ENCODE data around the gene FLNB.

FLNB gene

DNA sequence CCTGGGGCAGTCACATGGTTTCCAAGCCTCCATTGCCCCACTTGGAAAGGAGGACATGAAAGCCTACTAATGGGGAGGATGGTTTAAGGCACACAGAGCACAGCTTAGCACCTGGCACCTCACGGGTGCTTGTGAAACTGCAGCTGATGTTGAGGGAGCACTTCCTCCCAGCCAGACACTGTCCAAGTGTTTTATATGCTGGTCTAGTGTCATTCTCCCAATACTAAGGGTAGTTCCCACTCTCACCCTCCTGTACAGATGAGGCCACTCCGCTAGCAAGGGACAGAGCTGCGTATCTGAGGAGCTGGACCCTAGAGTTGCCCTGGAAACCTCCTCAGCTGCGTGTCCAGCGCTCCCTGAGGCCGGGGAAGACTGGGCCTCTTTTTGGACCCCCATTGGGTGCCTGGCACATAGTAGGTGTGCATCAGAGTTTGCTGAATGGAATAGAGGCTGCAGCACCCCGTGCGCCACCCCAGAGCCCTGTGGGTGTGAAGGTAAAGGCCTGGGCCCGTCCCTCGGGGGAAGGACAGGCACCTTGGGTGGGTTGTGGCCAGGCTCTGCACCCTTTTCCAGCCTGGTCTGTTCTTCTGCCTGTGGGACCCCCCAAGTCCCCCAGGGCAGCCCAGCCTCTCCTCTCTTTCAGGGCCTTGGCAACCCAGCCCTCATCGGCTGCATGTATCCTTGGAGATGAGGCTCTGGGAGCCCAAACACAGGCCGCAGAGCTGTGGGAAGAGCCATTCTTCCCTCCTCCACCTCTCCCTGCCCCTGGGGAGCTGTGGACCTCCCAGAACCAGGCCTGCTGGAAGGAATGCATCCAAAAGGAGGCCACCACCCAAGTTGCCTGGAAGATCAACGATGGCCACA lies 171.2 kb downstream of the FLNB start:
- TF ChIP-seq EGR1 (IDR thresholded peaks at IDR 0.05) (no peak), TEAD4 (IDR thresholded peaks at IDR 0.05) (no peak)

DNA sequence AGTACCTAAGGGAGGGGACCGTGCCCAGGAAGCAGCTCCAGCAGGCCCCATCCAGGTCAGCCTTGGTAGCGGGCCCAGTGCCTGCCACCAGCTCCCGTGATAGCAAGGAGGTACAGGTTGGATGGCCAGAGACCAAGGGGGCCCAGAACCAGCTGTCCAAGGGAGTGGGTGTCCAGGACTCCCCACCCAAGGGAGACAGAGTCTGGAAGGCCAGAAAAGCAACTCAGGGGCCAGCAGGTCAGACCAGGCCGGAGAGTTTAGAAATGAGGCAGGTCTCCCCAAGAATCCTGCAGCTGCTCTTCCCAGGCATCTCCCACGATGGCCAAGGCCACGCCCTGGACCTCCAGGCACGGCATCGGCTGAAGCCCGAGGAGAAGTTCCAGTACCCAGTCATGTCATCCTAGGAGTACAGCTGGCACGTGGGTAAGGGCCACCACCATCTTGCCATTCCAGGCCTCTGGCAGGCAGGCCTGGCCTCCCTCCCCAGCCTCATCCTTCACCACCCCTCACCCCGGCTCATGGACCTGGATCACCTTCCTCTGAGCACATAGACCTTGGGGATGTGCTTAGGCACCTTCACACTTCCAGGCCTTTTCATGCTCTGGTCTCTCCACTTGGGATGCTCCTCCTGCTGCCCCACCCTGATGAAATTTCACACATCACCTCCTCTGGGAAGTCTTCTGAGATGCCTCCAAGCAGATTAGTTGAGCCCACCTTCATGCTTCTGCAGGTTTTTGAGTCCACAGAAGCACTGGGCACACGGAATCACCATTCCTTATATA lies 172.1 kb downstream of the FLNB start:
- TF ChIP-seq USF1 (IDR thresholded peaks at IDR 0.05) = no peak

DNA sequence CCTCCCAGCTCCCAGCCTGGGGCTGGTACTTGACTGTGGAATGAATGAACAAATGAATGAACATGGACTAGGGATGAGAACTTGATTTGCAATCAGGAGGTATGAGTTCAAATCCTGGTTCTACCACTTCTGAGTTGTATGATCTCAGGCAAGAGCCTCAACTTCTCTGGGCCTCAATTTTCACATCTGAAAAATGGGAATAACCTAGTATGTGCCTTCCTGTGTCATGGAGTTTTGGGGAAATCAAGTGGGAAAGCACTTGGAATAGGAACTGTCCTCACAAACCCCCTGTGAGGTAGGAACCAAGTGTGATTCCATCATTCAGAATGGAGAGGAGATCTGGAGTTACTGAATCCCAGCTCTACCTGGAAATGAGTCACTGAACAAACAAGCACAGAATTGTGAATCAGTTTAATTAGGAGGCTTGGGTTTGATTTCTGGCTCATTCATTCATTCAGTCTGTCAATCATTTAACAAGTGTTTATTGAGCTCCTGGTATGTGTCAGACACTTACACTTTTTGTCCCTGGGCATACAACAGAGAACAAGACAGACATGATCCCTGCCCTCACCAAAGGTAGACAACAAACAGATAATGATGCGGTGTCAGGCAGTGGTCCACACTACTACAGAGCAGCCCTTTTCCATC lies 172.8 kb downstream of the FLNB start:
- TF ChIP-seq EP300 (IDR thresholded peaks at IDR 0.05; ENCODE audit: borderline replicate concordance) (no peak), TEAD4 (IDR thresholded peaks at IDR 0.05) (no peak), CREB1 (IDR thresholded peaks at IDR 0.05; ENCODE audit: low read depth) (no peak), RAD21 (IDR thresholded peaks at IDR 0.05; ENCODE audit: low read depth) (no peak), TAF1 (IDR thresholded peaks at IDR 0.05; ENCODE audit: low read depth) (no peak), EGR1 (IDR thresholded peaks at IDR 0.05) (no peak), YY1 (IDR thresholded peaks at IDR 0.05; ENCODE audit: low read depth) (no peak), TCF12 (IDR thresholded peaks at IDR 0.05; ENCODE audit: low read depth) (no peak), FOXM1 (IDR thresholded peaks at IDR 0.05; ENCODE audit: borderline replicate concordance, low read depth) (no peak), CEBPB (IDR thresholded peaks at IDR 0.05) (no peak), ZBTB7A (IDR thresholded peaks at IDR 0.05; ENCODE audit: low read depth) (no peak), MAX (IDR thresholded peaks at IDR 0.05) (no peak), NFIC (IDR thresholded peaks at IDR 0.05) (no peak), USF1 (IDR thresholded peaks at IDR 0.05) (no peak)
- TF ChIP-seq, protein P1, sequence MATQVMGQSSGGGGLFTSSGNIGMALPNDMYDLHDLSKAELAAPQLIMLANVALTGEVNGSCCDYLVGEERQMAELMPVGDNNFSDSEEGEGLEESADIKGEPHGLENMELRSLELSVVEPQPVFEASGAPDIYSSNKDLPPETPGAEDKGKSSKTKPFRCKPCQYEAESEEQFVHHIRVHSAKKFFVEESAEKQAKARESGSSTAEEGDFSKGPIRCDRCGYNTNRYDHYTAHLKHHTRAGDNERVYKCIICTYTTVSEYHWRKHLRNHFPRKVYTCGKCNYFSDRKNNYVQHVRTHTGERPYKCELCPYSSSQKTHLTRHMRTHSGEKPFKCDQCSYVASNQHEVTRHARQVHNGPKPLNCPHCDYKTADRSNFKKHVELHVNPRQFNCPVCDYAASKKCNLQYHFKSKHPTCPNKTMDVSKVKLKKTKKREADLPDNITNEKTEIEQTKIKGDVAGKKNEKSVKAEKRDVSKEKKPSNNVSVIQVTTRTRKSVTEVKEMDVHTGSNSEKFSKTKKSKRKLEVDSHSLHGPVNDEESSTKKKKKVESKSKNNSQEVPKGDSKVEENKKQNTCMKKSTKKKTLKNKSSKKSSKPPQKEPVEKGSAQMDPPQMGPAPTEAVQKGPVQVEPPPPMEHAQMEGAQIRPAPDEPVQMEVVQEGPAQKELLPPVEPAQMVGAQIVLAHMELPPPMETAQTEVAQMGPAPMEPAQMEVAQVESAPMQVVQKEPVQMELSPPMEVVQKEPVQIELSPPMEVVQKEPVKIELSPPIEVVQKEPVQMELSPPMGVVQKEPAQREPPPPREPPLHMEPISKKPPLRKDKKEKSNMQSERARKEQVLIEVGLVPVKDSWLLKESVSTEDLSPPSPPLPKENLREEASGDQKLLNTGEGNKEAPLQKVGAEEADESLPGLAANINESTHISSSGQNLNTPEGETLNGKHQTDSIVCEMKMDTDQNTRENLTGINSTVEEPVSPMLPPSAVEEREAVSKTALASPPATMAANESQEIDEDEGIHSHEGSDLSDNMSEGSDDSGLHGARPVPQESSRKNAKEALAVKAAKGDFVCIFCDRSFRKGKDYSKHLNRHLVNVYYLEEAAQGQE (IDR thresholded peaks at IDR 0.05; ENCODE audit: low read depth) = no peak

DNA sequence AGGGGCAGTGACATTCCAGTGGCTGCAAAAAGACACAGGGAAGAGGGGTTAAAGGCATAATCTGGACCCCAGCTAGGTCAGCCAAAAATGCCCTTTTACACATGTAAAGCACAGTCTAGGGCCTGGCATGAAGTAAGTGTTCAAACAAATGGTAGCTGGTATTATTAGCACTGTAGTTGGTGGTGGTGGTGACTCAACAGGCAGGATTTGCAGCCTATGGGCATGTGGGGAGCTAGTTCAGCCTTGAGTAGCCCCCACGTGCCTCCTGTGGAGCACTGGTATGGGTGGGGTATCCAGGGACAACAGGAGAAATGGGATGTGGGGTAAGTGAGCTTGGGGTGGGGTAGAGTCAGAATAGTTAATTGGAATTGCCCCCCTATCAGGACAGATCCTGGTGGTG lies 175.0 kb downstream of the FLNB start:
- TF ChIP-seq CREB1 (IDR thresholded peaks at IDR 0.05; ENCODE audit: low read depth) (no peak), EGR1 (IDR thresholded peaks at IDR 0.05) (no peak), USF1 (IDR thresholded peaks at IDR 0.05) (no peak), RAD21 (IDR thresholded peaks at IDR 0.05; ENCODE audit: low read depth) (no peak), EP300 (IDR thresholded peaks at IDR 0.05; ENCODE audit: borderline replicate concordance) (no peak), ZBTB7A (IDR thresholded peaks at IDR 0.05; ENCODE audit: low read depth) (no peak), TAF1 (IDR thresholded peaks at IDR 0.05; ENCODE audit: low read depth) (no peak), FOXM1 (IDR thresholded peaks at IDR 0.05; ENCODE audit: borderline replicate concordance, low read depth) (no peak), TCF12 (IDR thresholded peaks at IDR 0.05; ENCODE audit: low read depth) (no peak), TEAD4 (IDR thresholded peaks at IDR 0.05) (no peak), MAX (IDR thresholded peaks at IDR 0.05) (no peak), CEBPB (IDR thresholded peaks at IDR 0.05) (no peak), NFIC (IDR thresholded peaks at IDR 0.05) (no peak), YY1 (IDR thresholded peaks at IDR 0.05; ENCODE audit: low read depth) (no peak)
- TF ChIP-seq, protein P1 (IDR thresholded peaks at IDR 0.05; ENCODE audit: low read depth) = no peak

DNA sequence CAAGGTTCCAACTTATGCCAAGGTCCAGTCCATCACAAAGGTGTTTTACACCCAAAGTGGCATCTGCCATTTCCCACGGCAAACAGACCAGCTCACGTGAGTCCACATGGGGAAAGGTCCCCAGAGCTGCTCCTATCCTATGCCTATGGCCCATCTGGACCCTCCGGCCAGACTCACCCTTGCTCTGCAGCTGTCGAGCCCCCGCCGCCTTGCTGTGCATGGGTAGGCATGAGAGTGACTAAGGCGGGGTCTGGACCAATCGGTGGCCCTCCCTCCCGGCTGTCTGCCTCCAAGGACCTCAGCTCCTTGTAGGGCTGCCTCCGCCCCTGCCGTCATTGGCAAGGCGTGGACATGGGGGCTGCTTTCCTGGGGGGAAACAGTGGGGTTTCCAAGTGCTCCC lies 175.7 kb downstream of the FLNB start:
- TF ChIP-seq, protein P1 (IDR thresholded peaks at IDR 0.05; ENCODE audit: low read depth) = no peak
- TF ChIP-seq YY1 (IDR thresholded peaks at IDR 0.05; ENCODE audit: low read depth) = no peak
- TF ChIP-seq TCF12 (IDR thresholded peaks at IDR 0.05; ENCODE audit: low read depth) = no peak
- TF ChIP-seq FOXM1 (IDR thresholded peaks at IDR 0.05; ENCODE audit: borderline replicate concordance, low read depth) = no peak
- no peak for TF ChIP-seq USF1 (IDR thresholded peaks at IDR 0.05)
- no peak for TF ChIP-seq EP300 (IDR thresholded peaks at IDR 0.05; ENCODE audit: borderline replicate concordance)
- TF ChIP-seq CREB1 (IDR thresholded peaks at IDR 0.05; ENCODE audit: low read depth) = no peak
- TF ChIP-seq ZBTB7A (IDR thresholded peaks at IDR 0.05; ENCODE audit: low read depth) = no peak
- TF ChIP-seq CEBPB (IDR thresholded peaks at IDR 0.05) = no peak
- TF ChIP-seq TAF1 (IDR thresholded peaks at IDR 0.05; ENCODE audit: low read depth) = no peak
- no peak for TF ChIP-seq RAD21 (IDR thresholded peaks at IDR 0.05; ENCODE audit: low read depth)
- no peak for TF ChIP-seq MAX (IDR thresholded peaks at IDR 0.05)
- TF ChIP-seq TEAD4 (IDR thresholded peaks at IDR 0.05) = no peak
- no peak for TF ChIP-seq EGR1 (IDR thresholded peaks at IDR 0.05)
- no peak for TF ChIP-seq NFIC (IDR thresholded peaks at IDR 0.05)

All from Ishikawa (cell line).